ENCODE measurements around the gene PCGF5. TPM values are rescaled to one million over a fixed set of nuclear protein-coding genes. Genes with fewer than 3 reads are reported as not detected.
"Not testable (repeated sequence)": the region's sequence is repeated elsewhere in the genome, so short reads cannot be mapped to it uniquely, and the experiment has no call there.

PCGF5 gene
- total RNA-seq: 28.5 and 30.2 TPM in 2 replicates

DNA sequence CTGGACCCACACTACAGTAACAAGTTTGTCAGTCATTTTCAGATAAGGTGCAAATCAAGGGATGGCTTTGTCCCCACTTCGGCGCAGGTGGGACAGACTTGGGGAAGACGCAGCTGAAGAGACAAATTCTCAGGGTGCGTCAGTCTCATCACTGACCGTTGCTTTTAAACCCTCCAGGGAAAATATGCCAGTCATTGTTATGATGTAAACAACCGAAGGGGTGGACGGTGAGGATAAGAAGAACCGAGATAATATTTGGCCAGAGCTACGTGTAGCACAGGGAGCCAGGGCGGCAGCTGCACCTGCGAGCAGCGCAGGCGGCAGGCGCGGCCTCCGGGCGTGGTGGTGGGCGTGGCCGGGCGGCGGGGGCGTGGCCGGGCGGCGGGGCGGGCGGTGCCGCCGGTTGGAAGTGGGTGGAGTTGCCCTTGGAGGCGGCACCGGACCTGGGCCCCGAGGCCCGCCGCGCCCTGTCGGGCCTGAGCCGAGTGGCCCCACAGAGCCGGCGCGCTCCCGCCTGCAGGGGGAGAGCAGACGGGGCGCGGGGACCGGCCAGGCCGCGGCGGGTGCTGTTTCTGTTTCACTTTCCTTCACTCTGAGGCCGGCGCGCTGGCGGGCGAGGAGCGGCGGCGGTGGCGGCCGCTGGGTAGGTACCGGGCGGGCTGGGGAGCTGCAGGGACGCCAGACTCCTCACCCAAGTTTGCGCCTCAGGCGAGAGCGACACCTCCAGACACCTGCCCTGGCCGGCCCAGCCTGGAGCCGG is at the start of gene PCGF5:
Gene PCGF5, plus strand, starts transcription at position 470 of the 760 bp plus-strand sequence. CDS start 2,209 bp downstream, outside the sequence.
- peak; percentile 93 to 96 for DNase-seq (ENCODE audit: low read depth in 2 of 2)

GRCh38 chr10:91171485-91171884 is 49.0 kb upstream of the PCGF5 start:
- no peak for DNase-seq (ENCODE audit: low read depth in 2 of 2)

DNA sequence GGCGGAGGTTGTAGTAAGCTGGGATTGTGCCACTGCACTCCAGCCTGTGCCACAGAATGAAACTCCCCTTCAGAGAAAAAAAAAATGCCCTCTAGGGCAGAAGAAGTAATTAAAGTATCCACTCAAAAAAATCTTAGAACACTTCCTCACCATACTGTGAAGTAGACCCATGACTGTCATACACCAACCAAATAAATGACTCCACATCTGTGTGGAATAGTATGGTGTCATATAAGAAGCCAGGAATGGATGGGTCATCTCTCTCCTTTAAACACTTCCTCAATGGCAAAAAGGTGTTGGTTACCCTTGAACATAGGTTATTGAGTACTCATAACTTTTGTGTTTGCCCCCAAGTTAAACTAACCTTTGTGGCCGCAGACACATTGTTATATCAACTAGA is 48.1 kb upstream of the PCGF5 start:
- no peak for DNase-seq (ENCODE audit: low read depth in 2 of 2)

DNA sequence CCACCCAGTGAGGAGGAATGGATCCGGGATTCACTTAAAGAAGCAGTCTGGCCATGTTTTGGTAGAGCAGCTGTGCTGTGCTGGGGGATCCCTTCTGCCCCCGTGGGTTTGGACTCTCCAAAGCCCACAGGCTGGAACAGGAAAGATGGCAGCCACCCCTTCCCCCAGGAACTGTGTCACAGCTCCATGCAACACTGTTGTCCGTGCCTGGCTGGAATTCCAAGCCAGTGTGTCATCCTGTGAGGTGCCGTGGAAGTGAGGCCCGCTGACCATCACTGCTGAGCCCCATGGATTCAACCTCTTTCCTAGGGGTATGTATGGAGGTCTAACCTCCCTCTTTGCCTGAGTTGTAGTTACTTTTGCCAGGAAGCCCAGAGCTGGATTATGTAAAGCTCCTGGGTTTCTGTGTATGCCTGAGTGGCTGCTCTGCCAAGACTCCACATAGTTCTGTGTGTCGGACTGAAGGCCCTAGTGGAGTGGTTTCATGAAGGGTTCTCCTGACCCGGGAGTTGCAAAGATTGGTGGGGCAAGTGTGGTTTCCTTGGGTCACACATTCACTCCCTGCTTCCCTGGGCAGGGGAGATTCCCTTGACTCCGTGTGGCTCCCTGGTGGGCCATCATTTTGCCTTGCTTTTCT is 35.1 kb upstream of the PCGF5 start:
- DNase-seq (ENCODE audit: low read depth in 2 of 2): peak in 1 of 2 donors; percentile 60

GRCh38 chr10:91187156-91187555 is 33.3 kb upstream of the PCGF5 start:
- DNase-seq (ENCODE audit: low read depth in 2 of 2): no peak

- not testable (repeated sequence) for DNase-seq (ENCODE audit: low read depth in 2 of 2)
Observed at GRCh38 chr10:91188010-91188409, 32.5 kb upstream of the PCGF5 start.

- no peak for DNase-seq (ENCODE audit: low read depth in 2 of 2)
Observed at GRCh38 chr10:91188889-91189288, 31.6 kb upstream of the PCGF5 start.

DNA sequence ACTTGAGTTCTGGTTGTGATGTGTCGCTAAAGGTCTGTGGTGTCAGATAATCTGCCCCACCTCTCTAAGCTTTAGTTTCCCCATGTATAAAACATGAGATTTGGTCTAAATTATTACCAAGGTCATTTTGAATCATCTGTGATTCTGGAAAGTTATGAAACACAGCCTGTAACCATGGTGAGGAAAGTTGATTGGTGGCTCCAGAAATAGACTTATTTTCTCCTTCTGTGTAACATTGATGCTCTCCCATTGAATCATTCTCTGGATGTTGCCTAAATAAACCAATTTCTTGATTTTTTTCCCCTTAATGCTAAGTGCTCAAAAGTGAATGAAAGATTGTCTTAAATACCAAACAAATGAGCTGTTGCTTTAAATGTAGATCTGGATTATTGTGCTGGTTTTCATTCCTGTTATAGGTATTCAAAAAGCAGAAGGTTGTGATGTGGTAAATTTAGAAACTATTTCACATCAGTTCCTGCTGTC is 30.0 kb upstream of the PCGF5 start:
- peak in 1 of 2 donors; percentile 12 for DNase-seq (ENCODE audit: low read depth in 2 of 2)

GRCh38 chr10:91190876-91191583 is 29.4 kb upstream of the PCGF5 start:
- peak; percentile 2 to 7 for DNase-seq (ENCODE audit: low read depth in 2 of 2)

DNA sequence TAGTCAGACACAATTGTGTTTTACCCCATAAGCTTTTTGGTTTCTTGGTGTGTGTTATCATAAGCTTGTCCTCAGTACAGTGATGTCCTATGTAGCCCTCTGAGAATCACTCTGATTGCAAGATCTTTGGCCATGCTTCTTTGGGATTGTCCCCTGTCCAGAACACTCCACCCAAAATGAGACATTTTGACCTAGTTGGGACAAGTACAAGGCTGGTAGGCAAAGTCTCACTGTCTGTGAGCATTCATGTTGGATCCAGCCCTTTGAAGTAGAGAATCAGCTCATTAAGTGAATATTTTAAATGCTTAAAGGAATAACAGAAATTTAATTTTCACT is 28.9 kb upstream of the PCGF5 start:
- DNase-seq (ENCODE audit: low read depth in 2 of 2): no peak

- peak in 1 of 2 donors; percentile 36 for DNase-seq (ENCODE audit: low read depth in 2 of 2)
Observed at GRCh38 chr10:91194497-91195179, 25.8 kb upstream of the PCGF5 start.

- DNase-seq (ENCODE audit: low read depth in 2 of 2): no peak
Observed at GRCh38 chr10:91196268-91197048, 24.0 kb upstream of the PCGF5 start.

- DNase-seq (ENCODE audit: low read depth in 2 of 2): no peak
Observed at GRCh38 chr10:91197127-91197526, 23.3 kb upstream of the PCGF5 start.

DNA sequence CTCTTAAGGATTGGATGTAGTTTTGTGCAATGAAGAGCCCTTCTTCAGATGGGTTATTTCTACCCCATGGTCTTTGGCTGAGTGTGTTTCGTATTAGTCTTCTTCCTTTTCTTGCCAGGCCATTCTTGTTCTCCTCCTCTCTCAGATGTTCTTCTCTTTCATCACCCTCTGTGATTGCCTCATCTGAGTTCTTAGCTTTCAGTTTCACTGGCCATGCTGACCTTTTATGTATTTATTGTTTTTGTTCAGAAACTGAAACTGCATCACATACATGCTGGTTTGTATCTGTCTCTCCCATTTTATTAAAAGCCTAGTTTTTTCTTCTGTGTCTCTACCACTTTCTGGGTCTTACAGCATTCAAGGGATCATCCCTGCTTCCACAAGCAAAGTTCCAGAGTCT is 21.7 kb upstream of the PCGF5 start:
- DNase-seq (ENCODE audit: low read depth in 2 of 2): peak; percentile 42 to 56

DNA sequence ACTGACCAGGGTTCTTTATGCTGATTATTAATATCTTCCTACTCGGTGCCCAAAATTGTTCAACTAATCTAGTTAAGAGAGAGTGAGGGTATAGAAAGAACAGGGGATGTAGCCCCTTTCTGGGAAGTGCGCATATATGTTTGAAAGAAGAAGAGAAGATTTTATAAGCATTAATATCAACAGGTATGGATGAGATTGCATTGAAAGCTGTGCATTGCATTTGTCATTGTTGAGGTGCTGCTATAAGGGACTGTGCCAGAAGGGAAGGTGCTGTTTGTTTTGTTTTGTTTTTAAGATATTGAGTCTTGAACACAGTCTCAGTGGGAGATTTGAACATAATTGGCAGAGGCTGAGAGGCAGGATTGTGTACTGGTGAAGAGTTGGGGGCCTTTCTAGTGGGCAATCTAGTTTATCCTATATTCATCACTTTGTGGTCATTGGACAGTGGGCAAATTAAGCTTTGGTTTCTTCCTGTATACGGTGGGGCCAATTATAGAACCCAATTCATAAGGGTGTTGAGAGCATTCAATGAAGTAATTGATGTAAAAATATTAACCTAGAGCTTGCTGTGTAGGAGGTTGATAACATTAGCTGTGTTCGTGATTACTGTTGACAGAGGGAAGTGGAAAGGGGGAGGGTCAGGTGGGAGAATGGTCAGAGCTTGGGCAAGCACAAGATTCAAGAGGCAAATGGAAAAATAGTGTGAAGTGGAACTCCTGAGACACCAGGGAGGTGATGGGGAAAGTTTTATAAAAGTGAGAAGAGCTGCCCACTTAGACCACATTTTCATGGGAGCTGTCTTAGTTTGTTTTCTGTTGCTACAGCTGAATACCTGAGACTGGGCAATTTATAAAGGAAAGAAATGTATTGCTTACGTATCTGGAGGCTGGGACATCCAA is 19.9 kb upstream of the PCGF5 start:
- DNase-seq (ENCODE audit: low read depth in 2 of 2): no peak

DNA sequence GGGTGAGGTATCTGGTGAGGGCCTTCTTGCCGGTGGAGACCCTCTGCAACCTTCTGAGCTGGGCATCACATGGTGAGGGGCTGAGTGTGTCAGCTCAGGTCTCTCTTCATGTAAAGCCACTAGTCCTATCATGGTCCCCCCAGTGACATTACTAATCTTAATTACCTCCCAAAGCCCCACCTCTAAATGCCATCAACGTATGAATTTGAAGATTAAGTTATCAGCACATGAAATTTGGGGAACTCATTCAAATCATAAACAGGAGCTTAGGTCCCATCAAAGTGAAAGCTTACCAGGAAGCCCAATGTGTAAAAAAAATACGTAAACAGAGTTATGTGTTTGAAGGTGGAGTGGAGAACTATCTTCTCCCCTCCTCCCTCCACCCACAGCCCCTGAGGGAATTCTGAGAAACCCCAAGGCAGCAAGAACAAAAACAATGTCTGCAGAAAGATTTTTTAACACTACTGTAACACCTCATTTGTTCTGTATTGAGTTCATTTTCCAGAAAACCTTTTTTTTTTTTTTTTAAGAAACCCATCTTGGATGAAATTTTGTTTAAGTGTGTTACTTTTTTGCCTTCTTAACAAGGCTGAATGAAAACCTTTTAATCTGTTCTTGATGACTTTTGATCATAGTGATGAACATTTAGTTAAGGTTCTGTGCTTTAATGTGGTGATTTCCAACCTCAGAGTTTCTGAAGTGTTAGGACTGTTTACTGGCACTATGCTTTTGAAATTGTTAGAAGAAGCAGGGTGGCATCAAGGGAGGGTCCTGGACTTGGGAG is 19.1 kb upstream of the PCGF5 start:
- DNase-seq (ENCODE audit: low read depth in 2 of 2): no peak

DNA sequence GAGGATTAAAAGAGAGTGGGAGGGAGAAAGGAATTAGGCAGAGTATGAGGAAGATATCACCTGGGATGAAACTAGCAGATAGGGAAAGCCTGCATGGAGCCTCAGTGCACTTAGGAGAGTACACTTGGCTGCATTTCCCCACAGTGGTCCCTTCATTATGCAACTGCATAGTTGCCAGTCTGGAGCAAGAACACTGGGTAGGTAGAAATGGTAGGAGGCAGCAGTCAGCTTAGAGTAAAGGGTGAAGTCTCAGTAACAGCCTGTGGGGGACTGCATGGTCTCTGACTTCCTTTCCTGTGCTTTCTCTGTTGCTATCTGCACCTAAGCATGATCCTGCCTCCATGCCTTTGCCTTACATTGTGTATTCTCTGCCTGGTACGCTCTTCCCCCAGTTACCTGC is 14.0 kb upstream of the PCGF5 start:
- no peak for DNase-seq (ENCODE audit: low read depth in 2 of 2)

DNA sequence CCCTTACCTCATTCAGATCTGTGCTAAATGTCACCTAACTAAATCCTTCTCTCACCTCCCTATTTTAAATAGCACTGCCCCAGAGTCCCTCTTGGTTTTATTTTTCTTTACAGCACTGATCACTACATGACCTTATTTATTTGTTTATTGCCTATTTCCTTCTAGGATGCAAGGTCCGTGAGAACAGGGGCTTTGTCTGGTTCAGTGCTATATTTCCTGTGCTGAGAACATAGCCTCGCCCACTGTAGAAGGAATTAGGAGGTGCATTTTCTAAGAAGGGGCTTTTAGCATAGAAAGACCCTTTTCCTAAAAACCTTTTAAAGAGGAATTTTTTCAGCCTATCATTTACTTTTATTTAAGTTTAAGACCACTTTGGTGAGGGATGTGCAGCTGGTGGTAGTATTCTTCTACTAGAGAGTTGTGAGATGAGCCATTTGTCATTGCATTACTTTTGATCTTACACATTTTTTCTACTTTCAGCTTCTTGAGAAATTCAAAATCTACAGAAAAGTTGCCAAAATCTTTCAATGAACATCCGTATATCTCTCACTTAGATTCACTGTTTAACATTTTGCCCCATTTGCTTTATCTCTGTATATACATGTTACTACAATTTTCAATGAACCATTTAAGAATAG is 13.5 kb upstream of the PCGF5 start:
- DNase-seq (ENCODE audit: low read depth in 2 of 2): no peak

DNA sequence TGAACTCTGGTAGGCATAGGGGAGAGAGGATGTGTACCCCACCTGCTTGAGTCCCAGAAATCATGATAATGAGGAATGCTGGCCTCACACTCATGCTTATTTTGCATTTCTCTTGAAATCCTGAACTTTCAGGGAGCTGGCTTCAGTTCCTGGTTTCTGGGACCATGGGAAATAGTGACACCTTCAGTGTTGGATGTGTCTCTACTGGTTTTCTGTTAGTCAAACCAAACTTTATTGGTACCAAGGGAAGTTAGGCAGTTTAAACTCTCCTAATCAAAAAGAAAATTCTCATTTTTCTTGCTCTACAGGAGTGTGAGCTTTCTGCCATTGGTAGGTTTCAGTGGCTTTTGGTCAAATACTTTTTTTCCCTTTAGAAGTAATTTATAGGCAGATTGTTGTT is 11.8 kb upstream of the PCGF5 start:
- no peak for DNase-seq (ENCODE audit: low read depth in 2 of 2)
